ENCODE measurements around the gene PKNOX2. TPM values are rescaled to one million over a fixed set of nuclear protein-coding genes. Genes with fewer than 3 reads are reported as not detected.

PKNOX2 gene
- total RNA-seq, 6 experiments from 2014 or later: 0.09 to 0.31 (median 0.14) TPM

DNA sequence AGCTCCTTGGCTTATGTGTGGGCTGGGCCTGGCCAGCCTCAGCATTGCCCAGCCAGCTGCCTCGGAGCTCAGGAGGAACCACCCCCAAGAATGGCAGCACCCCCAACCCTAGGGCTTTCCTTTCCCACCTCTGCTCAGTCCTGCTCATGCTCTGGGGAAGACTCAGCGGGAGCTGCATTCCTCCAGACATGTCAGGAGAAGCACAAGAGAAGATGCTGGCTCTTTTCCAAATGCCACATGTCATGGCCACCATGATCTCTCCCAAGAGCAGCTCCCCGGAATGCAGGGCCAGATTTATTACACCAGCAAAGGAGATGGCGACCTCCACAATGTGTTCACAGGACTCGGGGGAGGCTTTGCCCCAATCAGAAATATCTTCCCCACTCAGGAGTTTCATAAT is 143.7 kb downstream of the PKNOX2 start:
- ATAC-seq: no peak

DNA sequence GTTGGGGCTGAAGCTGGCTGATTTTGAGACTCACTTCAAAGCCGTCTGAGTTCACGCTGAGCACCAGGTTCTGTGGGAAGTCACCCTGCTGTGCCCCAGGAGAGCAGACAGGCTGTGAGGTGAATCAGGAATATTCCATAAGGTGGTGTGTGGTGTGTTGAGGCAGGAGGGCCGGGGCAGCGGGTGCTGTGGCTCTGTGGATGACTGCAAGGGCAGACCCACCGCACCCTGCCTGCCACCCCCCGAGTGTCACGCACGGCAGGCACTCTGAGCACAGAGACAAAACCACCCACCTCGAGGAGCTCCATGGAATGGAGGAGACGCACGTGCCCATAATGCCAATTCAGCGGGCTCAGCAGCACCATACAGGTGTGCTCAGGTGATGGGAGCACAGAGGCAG is 147.8 kb downstream of the PKNOX2 start:
- Histone ChIP-seq H3K36me3 (no peaks in the 10 kb centered on the region), H3K27me3 (no peaks in the 10 kb centered on the region), H3K4me3 (no peak overlapping the region), H3K27ac (no peak overlapping the region), H3K4me1 (no peaks in the 10 kb centered on the region), H3K9me3 (no peaks in the 10 kb centered on the region)
- 53% methylated on average over 5 of the region's 12 CpGs for WGBS (ENCODE audit: insufficient coverage, low coverage, low lambda C conversion rate, missing lambda C conversion rate)
- TF ChIP-seq, protein P1, sequence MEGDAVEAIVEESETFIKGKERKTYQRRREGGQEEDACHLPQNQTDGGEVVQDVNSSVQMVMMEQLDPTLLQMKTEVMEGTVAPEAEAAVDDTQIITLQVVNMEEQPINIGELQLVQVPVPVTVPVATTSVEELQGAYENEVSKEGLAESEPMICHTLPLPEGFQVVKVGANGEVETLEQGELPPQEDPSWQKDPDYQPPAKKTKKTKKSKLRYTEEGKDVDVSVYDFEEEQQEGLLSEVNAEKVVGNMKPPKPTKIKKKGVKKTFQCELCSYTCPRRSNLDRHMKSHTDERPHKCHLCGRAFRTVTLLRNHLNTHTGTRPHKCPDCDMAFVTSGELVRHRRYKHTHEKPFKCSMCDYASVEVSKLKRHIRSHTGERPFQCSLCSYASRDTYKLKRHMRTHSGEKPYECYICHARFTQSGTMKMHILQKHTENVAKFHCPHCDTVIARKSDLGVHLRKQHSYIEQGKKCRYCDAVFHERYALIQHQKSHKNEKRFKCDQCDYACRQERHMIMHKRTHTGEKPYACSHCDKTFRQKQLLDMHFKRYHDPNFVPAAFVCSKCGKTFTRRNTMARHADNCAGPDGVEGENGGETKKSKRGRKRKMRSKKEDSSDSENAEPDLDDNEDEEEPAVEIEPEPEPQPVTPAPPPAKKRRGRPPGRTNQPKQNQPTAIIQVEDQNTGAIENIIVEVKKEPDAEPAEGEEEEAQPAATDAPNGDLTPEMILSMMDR (IDR thresholded peaks at IDR 0.05): no peak
- intact Hi-C loops (cut with DNase I): no loop called here
- ATAC-seq (no peak), DNase-seq (no peak)

More for the DNA sequence above, 143.7 kb downstream of the PKNOX2 start:
- no peaks in the 10 kb centered on the region for H3K9me3 ChIP-seq
- H3K36me3 ChIP-seq: no peaks in the 10 kb centered on the region
- WGBS (ENCODE audit: insufficient coverage, low coverage, low lambda C conversion rate, missing lambda C conversion rate): 73% methylated on average over 4 of the region's 5 CpGs
- no peak overlapping the region for H3K4me3 ChIP-seq
- H3K4me1 ChIP-seq: no peaks in the 10 kb centered on the region
- TF ChIP-seq, protein P1 (IDR thresholded peaks at IDR 0.05): no peak
- no peak for TF ChIP-seq POLR2A (IDR thresholded peaks at IDR 0.05)
- no peak overlapping the region for H3K27ac ChIP-seq
- H3K27me3 ChIP-seq: no peaks in the 10 kb centered on the region
- DNase-seq: no peak
- intact Hi-C loops (cut with DNase I): no loop called here

DNA sequence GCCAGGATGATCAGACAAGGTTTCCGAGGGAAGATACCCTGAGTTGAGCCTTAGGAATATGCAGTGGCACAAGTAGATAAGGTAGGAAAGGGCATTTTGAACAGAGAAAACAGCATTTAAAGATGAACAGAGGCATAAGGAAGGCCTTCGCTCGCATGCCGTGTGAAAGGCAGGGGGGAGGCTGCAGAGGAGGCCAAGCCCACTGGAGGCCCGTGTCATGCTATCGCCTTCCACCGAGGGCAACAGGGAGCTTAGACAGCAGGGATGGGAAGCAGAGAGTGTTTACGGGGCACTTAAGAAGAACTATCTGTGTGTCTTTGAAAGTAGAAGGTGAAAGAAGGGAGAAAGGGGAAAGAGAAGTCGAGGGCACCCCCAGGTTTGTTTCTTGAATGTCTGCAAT is 148.3 kb downstream of the PKNOX2 start:
- no peaks in the 10 kb centered on the region for H3K4me1 ChIP-seq
- intact Hi-C loops (cut with DNase I): no loop called here
- no peak for ATAC-seq
- TF ChIP-seq, protein P1 (IDR thresholded peaks at IDR 0.05): no peak
- no peak for TF ChIP-seq POLR2A (IDR thresholded peaks at IDR 0.05)
- no peaks in the 10 kb centered on the region for H3K36me3 ChIP-seq
- H3K27me3 ChIP-seq: no peaks in the 10 kb centered on the region
- no peak for DNase-seq
- no peak overlapping the region for H3K27ac ChIP-seq
- WGBS (ENCODE audit: insufficient coverage, low coverage, low lambda C conversion rate, missing lambda C conversion rate): 60% methylated on average over 8 of the region's 9 CpGs
- no peak overlapping the region for H3K4me3 ChIP-seq
- no peaks in the 10 kb centered on the region for H3K9me3 ChIP-seq

DNA sequence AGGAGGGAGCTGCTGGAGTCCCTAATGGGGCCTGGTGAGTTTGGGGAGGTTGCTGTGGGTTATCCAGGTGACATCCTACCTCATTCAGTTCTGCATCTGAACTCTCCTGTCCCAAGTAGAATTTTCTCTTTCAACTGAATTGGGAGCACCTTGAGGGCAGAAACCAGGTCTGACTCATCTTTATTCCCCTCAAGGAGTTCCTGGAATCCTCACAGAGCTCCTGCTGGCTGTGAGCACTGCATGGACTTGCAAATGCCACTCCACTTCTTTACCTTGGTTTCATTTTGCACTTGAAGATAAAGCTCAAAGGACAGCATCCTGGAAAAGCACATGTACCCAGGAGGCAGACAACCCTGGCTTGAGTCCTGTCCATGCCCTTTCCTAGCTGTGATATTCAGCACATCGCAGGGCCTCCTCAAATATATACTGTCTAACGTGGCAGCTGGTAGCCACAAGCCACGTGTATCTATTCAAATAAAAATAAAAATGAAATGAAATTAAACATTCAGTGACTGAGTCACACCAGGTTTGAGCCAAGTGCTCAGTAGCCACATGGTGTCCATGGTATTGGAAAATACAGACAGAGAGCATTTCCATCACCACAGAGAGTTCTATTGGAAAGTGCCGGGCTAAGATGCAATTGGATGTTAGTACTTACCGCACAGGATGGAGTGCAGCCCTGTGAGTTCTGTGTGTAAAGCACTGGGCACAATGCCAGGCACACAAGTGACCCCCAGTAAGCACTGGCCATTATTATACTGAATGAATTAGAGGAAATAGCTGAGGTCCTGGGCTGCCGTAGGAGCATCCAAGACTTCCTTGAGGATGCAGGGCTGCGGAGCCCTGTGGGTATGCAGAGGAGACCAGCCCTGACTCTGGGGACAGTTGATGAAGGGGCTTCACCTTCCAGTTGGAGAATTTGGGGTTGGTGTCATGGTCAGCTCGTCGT is 149.0 kb downstream of the PKNOX2 start:
- WGBS (ENCODE audit: insufficient coverage, low coverage, low lambda C conversion rate, missing lambda C conversion rate): 58% methylated on average over 8 of the region's 9 CpGs
- Histone ChIP-seq H3K4me1 (no peaks in the 10 kb centered on the region), H3K9me3 (no peaks in the 10 kb centered on the region), H3K27ac (no peak overlapping the region), H3K4me3 (no peak overlapping the region), H3K36me3 (no peaks in the 10 kb centered on the region), H3K27me3 (no peaks in the 10 kb centered on the region)
- no peak for TF ChIP-seq POLR2A (IDR thresholded peaks at IDR 0.05)
- TF ChIP-seq, protein P1 (IDR thresholded peaks at IDR 0.05): no peak
- intact Hi-C loops (cut with DNase I): no loop called here
- no peak for DNase-seq
- peak in 2 of 4 donors; percentile 11 to 26 for ATAC-seq
